Liver (tissue), 9 donors: Measurements from ENCODE around the gene SYT6. TPM values are rescaled to one million over a fixed set of nuclear protein-coding genes. Genes with fewer than 3 reads are reported as not detected.

Experiments used
- DNase-seq: peaks from one replicate; pipeline ENCODE4 v3.0.0-alpha.2; 2017; ENCODE audit warnings: low spot score
- H3K27ac ChIP-seq, 2 donors: one replicate each; pipeline ENCODE4 v1.7.0; 2013; ENCODE audit warnings: inconsistent platforms in 2 of 2, low read length in 2 of 2, control low read depth in 1 of 2, low read depth in 1 of 2, mild to moderate bottlenecking in 1 of 2
- H3K27me3 ChIP-seq, 4 donors: one replicate each; pipeline versions ENCODE4 v1.6.1 to v1.7.0; 2013; ENCODE audit warnings: low read length in 3 of 4, inconsistent platforms in 1 of 4, mild to moderate bottlenecking in 1 of 4, moderate library complexity in 1 of 4; ENCODE audit not compliant: control insufficient read depth in 4 of 4, insufficient read depth in 4 of 4
- H3K36me3 ChIP-seq, 4 donors: one replicate each; pipeline versions ENCODE4 v1.6.1 to v1.7.0; 2013; ENCODE audit warnings: low read length in 3 of 4, mild to moderate bottlenecking in 3 of 4, low read depth in 1 of 4, moderate library complexity in 1 of 4; ENCODE audit not compliant: control insufficient read depth in 4 of 4, insufficient read depth in 3 of 4
- H3K4me1 ChIP-seq, 4 donors: one replicate each; pipeline versions ENCODE4 v1.6.1 to v1.7.0; 2013; ENCODE audit warnings: low read length in 3 of 4, mild to moderate bottlenecking in 3 of 4, moderate library complexity in 1 of 4; ENCODE audit not compliant: control insufficient read depth in 4 of 4, insufficient read depth in 4 of 4
- H3K4me3 ChIP-seq, 3 donors: one replicate each; pipeline versions ENCODE4 v1.6.1 to v1.7.0; 2013; ENCODE audit warnings: low read length in 3 of 3, control low read depth in 1 of 3, low read depth in 1 of 3, mild to moderate bottlenecking in 1 of 3
- H3K9ac ChIP-seq, 2 donors: one replicate each; pipeline ENCODE4 v1.7.0; 2013; ENCODE audit warnings: low read length in 2 of 2, mild to moderate bottlenecking in 2 of 2, moderate library complexity in 2 of 2, control low read depth in 1 of 2, low read depth in 1 of 2
- H3K9me3 ChIP-seq, 4 donors: one replicate each; pipeline versions ENCODE4 v1.6.1 to v1.7.0; 2013; ENCODE audit warnings: low read length in 3 of 4; ENCODE audit not compliant: control insufficient read depth in 4 of 4
- EGR1 ChIP-seq, 2 donors: IDR thresholded peaks; 2 replicates each; pipeline ENCODE4 v1.6.1; 2016 to 2018; ENCODE audit warnings: antibody characterized with exemption in 2 of 2, low read depth in 2 of 2
- FOXA1 ChIP-seq: IDR thresholded peaks from 2 replicates; pipeline ENCODE4 v1.6.1; 2016; ENCODE audit warnings: antibody characterized with exemption
- FOXA2 ChIP-seq: IDR thresholded peaks from 2 replicates; pipeline ENCODE4 v1.6.1; 2016; ENCODE audit warnings: antibody characterized with exemption
- GABPA ChIP-seq, 2 donors: IDR thresholded peaks in 1 of 2; conservative IDR thresholded peaks in 1 of 2; 2 replicates each; pipeline ENCODE4 v1.6.1; 2016; ENCODE audit warnings: antibody characterized with exemption in 2 of 2, mild to moderate bottlenecking in 1 of 2, moderate library complexity in 1 of 2
- HNF4A ChIP-seq, 2 donors: conservative IDR thresholded peaks; 2 replicates each; pipeline ENCODE4 v1.6.1; 2016; ENCODE audit warnings: antibody characterized with exemption in 2 of 2, mild to moderate bottlenecking in 2 of 2
- HNF4G ChIP-seq: IDR thresholded peaks from 2 replicates; pipeline ENCODE4 v1.6.1; 2016; ENCODE audit warnings: antibody characterized with exemption
- JUND ChIP-seq, 2 donors: IDR thresholded peaks; 2 replicates each; pipeline ENCODE4 v1.6.1; 2016; ENCODE audit warnings: antibody characterized with exemption in 2 of 2
- MAX ChIP-seq: IDR thresholded peaks from 2 replicates; pipeline ENCODE4 v1.6.1; 2016; ENCODE audit warnings: antibody characterized with exemption
- NR2F2 ChIP-seq: IDR thresholded peaks from 2 replicates; pipeline ENCODE4 v1.6.1; 2016; ENCODE audit warnings: antibody characterized with exemption
- RAD21 ChIP-seq, 2 donors: IDR thresholded peaks; 2 replicates each; pipeline ENCODE4 v1.6.1; 2016; ENCODE audit warnings: antibody characterized with exemption in 2 of 2, mild to moderate bottlenecking in 2 of 2
- RXRA ChIP-seq, 2 donors: IDR thresholded peaks; 2 replicates each; pipeline ENCODE4 v1.6.1; 2017 to 2018; ENCODE audit warnings: antibody characterized with exemption in 2 of 2, mild to moderate bottlenecking in 1 of 2
- SP1 ChIP-seq: IDR thresholded peaks from 2 replicates; pipeline ENCODE4 v1.6.1; 2018; ENCODE audit warnings: antibody characterized with exemption, mild to moderate bottlenecking
- TAF1 ChIP-seq: conservative IDR thresholded peaks from 2 replicates; pipeline ENCODE4 v1.6.1; 2016; ENCODE audit warnings: antibody characterized with exemption, mild to moderate bottlenecking
- YY1 ChIP-seq: IDR thresholded peaks from 2 replicates; pipeline ENCODE4 v1.6.1; 2016; ENCODE audit warnings: antibody characterized with exemption, mild to moderate bottlenecking
- ZBTB33 ChIP-seq: IDR thresholded peaks from 2 replicates; pipeline ENCODE4 v1.6.1; 2016; ENCODE audit warnings: antibody characterized with exemption
- WGBS: extraction: QIAGEN DNeasy Blood & Tissue Kit; methylation state at CpG from one replicate; pipeline ENCODE4 v1.1.7; 2013; 5-methylcytosine and 5-hydroxymethylcytosine counted together
- polyA plus RNA-seq, 2 donors: library from polyadenylated mRNA; stranded (reverse) in 1 of 2; unstranded in 1 of 2; fragments of 200-250 nt in 1 of 2; fragments of >200 nt in 1 of 2; fragmentation: Nextera tagmentation in 1 of 2; extraction: Ambion mirVana in 1 of 2; gene quantifications; one replicate each; pipeline versions ENCODE4 v1.2.1 to v1.2.3, GENCODE V29; 2013 to 2015
- total RNA-seq, 2 donors: library from RNA; depleted of rRNA; stranded (reverse); fragments of >200 nt; gene quantifications; one replicate each; pipeline ENCODE4 v1.2.3, GENCODE V29; 2014
- TF ChIP-seq, protein P1 (sequence below): fragments of 150-350 bp; IDR thresholded peaks from 2 replicates; pipeline ENCODE4 v1.5.1; 2017; ENCODE audit warnings: improper control_type of control experiment, low read depth, low read length; ENCODE audit not compliant: missing input control
- TF ChIP-seq, protein P2 (sequence below): IDR thresholded peaks from 2 replicates; pipeline ENCODE4 v1.6.1; 2016; ENCODE audit warnings: antibody characterized with exemption, mild to moderate bottlenecking
- TF ChIP-seq, protein P3 (sequence below): IDR thresholded peaks from 2 replicates; pipeline ENCODE4 v1.6.1; 2016; ENCODE audit warnings: antibody characterized with exemption
- donor health status: healthy.
- donor health status: healthy.
- donor health status: healthy.
- donor health status: healthy.
- donor health status: healthy.

The SYT6 gene
- total and polyA plus RNA-seq, 4 donors, result under 0.01 to 0.17 TPM; not detected in 2

DNA sequence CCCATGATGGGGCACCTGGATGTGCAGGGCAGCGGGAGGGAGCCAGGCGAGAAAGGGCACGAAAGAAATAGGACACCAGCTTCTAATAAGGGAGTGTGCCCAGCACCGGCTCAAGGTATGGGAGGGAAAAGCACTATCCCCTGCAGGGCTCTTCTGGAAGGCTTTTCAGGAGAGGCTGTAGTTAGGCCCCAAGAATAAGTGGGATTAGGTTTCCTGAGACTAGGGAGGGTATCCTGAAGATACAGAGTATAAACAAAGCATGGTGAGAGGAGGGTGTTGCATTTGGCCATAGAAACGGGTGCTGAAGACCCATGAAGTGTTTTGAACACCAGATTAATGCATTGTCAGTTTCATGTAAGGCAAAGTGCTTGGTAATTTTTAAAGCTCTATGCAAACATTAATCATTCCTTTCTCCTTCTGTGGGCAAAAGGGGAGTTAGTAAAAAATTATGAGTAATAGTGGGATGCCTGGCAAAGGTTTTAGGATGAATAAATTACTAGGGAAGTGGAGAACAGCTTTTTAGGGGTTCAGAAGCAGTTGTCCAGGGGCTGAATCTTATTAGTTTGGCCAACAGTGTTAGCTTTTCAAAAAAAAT is 74.0 kb downstream of the SYT6 start:
- no peaks in the 10 kb centered on the region for H3K27me3 ChIP-seq
- no peak for DNase-seq
- no peaks in the 10 kb centered on the region for H3K36me3 ChIP-seq
- 83% methylated on average over 5 of the region's 5 CpGs for WGBS
- TF ChIP-seq JUND (IDR thresholded peaks at IDR 0.05) (no peak), SP1 (no peak), RXRA (IDR thresholded peaks at IDR 0.05) (no peak), FOXA1 (no peak), HNF4A (conservative IDR thresholded peaks at IDR 0.05) (no peak), TAF1 (no peak), ZBTB33 (no peak), EGR1 (IDR thresholded peaks at IDR 0.05; ENCODE audit: low read depth in 2 of 2) (no peak), RAD21 (IDR thresholded peaks at IDR 0.05) (no peak)
- TF ChIP-seq, protein P1, sequence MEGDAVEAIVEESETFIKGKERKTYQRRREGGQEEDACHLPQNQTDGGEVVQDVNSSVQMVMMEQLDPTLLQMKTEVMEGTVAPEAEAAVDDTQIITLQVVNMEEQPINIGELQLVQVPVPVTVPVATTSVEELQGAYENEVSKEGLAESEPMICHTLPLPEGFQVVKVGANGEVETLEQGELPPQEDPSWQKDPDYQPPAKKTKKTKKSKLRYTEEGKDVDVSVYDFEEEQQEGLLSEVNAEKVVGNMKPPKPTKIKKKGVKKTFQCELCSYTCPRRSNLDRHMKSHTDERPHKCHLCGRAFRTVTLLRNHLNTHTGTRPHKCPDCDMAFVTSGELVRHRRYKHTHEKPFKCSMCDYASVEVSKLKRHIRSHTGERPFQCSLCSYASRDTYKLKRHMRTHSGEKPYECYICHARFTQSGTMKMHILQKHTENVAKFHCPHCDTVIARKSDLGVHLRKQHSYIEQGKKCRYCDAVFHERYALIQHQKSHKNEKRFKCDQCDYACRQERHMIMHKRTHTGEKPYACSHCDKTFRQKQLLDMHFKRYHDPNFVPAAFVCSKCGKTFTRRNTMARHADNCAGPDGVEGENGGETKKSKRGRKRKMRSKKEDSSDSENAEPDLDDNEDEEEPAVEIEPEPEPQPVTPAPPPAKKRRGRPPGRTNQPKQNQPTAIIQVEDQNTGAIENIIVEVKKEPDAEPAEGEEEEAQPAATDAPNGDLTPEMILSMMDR, result no peak
- TF ChIP-seq, protein P2, sequence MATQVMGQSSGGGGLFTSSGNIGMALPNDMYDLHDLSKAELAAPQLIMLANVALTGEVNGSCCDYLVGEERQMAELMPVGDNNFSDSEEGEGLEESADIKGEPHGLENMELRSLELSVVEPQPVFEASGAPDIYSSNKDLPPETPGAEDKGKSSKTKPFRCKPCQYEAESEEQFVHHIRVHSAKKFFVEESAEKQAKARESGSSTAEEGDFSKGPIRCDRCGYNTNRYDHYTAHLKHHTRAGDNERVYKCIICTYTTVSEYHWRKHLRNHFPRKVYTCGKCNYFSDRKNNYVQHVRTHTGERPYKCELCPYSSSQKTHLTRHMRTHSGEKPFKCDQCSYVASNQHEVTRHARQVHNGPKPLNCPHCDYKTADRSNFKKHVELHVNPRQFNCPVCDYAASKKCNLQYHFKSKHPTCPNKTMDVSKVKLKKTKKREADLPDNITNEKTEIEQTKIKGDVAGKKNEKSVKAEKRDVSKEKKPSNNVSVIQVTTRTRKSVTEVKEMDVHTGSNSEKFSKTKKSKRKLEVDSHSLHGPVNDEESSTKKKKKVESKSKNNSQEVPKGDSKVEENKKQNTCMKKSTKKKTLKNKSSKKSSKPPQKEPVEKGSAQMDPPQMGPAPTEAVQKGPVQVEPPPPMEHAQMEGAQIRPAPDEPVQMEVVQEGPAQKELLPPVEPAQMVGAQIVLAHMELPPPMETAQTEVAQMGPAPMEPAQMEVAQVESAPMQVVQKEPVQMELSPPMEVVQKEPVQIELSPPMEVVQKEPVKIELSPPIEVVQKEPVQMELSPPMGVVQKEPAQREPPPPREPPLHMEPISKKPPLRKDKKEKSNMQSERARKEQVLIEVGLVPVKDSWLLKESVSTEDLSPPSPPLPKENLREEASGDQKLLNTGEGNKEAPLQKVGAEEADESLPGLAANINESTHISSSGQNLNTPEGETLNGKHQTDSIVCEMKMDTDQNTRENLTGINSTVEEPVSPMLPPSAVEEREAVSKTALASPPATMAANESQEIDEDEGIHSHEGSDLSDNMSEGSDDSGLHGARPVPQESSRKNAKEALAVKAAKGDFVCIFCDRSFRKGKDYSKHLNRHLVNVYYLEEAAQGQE, result no peak
- H3K9me3 ChIP-seq, result no peaks in the 10 kb centered on the region
- no peak overlapping the region for H3K27ac ChIP-seq
- no peak overlapping the region for H3K4me3 ChIP-seq
- peaks cover 0 to 2% (median under 1%) of the 10 kb centered on the region in 4 donors for H3K4me1 ChIP-seq
- no peak overlapping the region for H3K9ac ChIP-seq

DNA sequence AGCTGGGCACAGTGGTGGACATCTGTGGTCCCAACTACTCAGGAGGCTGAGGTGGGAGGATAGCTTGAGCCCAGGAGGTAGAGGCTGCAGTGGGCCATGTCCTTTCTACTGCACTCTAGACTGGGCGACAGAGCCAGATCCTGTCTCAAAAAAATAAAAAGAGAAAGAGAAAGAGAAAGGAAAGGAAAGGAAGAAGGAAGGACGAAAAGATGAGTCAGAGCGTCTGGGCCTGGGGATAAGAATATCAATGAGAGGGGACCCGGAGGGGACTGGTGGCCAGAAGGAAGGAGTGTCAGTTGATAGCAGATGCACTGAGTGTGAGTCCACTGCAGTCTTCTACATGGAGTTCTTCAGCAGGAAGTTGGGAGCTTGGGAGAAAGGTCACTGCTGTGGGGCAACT is 75.6 kb downstream of the SYT6 start:
- H3K9ac ChIP-seq, result no peak overlapping the region
- H3K27me3 ChIP-seq, result no peaks in the 10 kb centered on the region
- 59% methylated on average over 4 of the region's 4 CpGs for WGBS
- peaks cover 0 to 2% (median under 1%) of the 10 kb centered on the region in 4 donors for H3K4me1 ChIP-seq
- DNase-seq, result no peak
- no peak overlapping the region for H3K4me3 ChIP-seq
- TF ChIP-seq FOXA2, result no peak
- TF ChIP-seq HNF4G, result no peak
- TF ChIP-seq YY1, result no peak
- TF ChIP-seq EGR1 (IDR thresholded peaks at IDR 0.05; ENCODE audit: low read depth in 2 of 2), result no peak
- no peak for TF ChIP-seq GABPA (IDR thresholded peaks at IDR 0.05 in 1 of 2, conservative IDR thresholded peaks at IDR 0.05 in 1 of 2)
- no peak for TF ChIP-seq HNF4A (conservative IDR thresholded peaks at IDR 0.05)
- no peak for TF ChIP-seq TAF1
- TF ChIP-seq NR2F2, result no peak
- TF ChIP-seq RXRA (IDR thresholded peaks at IDR 0.05), result no peak
- TF ChIP-seq FOXA1, result no peak
- TF ChIP-seq, protein P2, result no peak
- TF ChIP-seq RAD21 (IDR thresholded peaks at IDR 0.05), result no peak
- TF ChIP-seq, protein P3, sequence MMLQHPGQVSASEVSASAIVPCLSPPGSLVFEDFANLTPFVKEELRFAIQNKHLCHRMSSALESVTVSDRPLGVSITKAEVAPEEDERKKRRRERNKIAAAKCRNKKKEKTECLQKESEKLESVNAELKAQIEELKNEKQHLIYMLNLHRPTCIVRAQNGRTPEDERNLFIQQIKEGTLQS, result no peak
- no peak for TF ChIP-seq ZBTB33
- TF ChIP-seq MAX, result no peak
- no peak overlapping the region for H3K27ac ChIP-seq
- H3K9me3 ChIP-seq, result no peaks in the 10 kb centered on the region
- no peaks in the 10 kb centered on the region for H3K36me3 ChIP-seq
